CD1c-positive myeloid dendritic cell (primary cell): ENCODE data around the gene TBC1D14.

Experiments used
- DNase-seq: peaks from one replicate; pipeline ENCODE4 v3.0.0-alpha.2; 2016; ENCODE audit errors: extremely low spot score

TBC1D14 gene

DNA sequence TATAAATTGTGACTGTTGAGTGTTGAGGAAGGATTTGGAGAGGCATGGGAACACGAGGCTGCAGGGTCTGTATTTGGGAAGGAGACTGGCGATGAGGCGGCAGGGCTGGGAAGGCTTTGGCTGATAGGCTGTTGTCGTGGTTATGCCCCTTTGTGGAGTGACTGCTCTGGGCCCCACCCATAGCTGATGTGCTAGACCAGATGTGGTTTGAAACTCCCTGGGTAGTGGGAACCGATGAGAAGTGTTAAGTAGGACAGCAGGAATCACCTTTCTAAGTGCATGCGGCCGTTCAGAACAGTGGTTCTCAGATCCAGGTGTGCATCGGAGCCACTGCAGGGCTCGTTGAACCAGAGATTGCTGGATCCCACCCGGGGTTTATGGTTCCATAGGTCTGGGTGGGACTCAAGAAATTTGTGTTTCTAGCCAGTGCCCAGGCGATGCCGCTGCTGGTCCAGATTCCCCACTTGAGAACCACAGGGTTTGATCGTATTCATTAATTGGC is 42.3 kb downstream of the TBC1D14 start:
- DNase-seq: no peak

DNA sequence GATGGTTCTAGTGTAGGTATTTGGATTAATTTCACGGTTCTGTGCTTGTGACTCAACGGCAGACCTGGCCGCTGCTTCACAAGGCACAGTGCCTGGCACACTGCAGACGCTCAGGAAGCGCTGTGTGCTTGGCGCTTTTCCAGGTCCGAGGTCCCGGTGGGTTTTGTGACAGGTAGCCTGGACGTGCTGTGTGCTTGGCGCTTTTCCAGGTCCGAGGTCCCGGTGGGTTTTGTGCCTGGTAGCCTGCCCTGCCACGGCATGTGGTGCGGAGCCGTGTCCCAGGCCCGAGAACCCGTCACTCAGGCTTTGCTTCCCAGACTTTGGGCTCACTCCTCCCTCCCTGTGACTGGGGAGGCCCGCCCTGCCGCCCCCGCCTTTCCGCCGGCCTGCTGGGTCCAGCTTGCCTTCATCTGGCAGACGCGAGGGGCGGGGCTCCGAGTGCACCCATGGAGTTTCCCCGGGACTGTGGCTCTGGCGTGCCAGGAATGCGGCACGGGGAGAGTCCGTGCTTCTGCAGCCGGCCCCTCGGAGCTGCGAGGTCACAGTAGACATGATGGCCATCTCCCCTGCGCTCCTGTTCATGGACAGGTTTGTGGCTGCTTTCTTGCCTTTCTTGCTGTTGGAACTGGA is 44.2 kb downstream of the TBC1D14 start:
- DNase-seq: no peak

DNA sequence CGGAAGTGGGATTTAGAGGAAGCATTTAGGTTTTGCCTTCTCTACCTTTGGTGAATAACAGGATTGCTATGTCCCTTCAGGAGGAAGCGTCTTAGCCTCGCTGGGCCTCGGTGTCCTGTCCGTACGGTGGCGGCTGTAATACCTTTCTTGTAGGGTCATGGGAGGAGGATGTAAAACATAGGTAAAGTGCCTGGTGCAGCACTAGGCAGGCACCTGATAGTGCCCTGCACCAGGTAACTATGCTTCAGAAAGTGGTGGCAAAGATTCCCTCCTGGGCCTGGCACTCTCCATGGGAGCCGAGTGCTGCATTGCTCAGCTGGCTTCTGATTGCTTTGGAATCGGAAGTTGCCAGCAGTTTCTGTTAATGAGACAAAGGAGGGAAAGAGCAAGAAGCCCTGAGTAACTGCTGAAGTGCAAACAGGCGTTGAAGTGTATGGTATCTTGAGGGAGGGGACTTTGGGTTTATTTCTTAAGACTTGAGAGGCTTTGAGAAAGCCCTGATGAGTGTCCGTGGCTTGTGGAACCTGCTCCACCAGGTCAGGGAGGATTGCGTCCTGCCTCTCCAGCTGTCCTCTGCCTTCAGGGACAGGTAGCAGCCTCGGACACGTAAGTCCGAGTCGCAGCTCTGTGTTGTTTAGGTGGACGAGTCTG is 45.8 kb downstream of the TBC1D14 start:
- DNase-seq: no peak

DNA sequence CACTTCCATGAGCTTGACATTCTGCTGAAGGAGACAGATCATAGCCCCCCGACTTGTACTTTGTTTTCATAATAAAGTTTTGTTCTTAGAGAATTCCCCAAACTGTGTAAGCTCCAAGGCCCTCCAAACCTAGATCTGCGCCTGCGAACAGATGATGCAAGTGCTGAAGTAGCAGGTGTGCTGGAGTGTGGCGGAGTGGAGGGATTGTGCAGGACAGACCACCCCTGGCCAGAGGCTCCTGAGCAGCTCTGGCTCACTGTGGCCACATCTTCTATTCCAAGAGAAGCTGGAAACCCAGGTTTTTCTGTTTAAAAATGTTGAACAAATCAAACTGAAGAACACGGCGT is 46.4 kb downstream of the TBC1D14 start:
- no peak for DNase-seq

DNA sequence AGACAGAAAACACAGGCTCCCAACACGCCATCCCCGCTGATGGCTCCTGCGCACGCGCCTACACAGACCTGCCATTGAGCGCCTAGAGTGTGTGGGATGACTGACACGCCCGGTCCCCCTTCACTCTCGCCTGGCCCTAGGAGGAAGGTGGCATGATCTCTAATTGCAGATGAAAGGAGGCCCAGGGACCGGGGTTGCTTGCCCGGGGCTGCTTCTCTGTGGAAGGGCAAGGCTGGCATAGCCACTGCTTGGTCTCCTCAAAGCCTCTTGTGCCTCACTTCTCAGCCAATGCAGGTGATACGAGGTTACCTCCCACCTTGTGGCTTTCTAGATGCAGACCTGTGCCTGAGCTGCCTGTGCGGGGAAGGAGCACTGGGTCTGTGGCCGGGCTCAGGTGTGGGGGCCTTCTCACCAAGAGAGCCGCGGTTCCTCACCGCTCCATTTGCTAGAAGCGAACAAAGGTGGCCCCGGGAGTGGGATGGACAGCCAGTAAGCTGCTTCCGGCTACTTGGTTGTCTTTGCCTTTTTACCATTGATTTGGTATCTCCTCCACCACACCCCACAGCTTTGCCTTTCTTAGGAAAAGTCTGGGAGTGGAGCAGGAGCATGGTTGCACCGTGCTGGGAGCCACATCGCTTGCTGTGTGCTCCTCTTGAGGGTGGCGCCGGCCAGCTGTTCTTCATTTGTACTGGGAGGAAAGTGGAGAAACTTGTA is 47.0 kb downstream of the TBC1D14 start:
- DNase-seq: no peak

DNA sequence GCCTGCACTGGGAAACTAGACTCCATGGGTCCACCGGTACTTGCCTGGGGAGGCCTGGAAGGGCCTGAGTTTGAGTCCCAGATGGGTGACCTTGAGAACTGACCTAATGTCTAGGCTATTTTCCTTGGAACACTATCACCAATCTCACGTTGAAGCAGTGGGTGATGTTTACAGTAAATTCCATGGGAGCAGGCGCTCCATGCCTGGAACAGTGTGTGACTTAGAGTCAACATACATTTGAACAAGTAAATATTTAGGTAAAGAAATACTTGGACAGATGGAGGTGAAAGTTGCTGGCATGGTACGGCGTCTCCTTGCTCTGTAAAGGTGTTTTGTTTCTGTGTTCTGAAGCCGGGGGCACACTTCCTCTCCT is 47.5 kb downstream of the TBC1D14 start:
- no peak for DNase-seq

DNA sequence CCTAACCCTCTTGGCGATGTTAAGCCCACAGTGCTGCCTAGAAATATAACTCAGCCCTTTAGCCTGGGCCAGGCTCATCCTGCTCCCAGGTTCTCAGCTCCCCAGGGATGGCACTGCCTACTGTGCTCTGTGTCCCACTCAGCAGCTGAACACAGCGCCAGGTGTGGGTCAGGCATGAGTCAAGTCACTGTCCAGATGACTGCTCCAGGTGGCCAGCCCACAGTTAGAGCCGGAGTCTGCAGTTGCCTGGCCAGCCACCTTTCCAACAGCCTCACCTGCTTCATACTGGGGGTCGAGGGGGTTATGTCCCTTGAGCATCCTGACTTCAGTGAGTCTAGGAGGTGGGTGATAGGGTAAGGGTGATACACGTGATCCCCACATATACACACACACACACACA is 48.4 kb downstream of the TBC1D14 start:
- DNase-seq: no peak

DNA sequence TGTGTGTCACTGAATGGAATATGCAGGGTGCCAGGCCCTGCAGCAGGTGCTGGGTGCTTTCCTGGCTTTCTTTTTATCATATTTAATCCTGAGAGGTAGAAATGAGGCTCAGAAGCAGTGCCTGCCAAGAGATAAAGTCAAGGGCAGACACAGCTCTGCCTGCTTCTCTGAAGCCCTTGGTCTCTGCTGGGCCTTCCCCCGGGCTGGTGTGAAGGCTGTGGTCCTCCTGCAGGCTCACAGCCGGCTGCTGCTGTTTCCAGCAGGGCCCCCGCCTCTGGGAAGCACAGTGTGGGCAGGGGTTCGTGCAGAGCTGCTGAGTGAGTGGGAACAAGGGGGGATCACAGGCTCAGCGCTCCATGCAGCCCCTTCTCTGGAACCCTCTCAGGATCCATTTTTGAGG is 49.6 kb downstream of the TBC1D14 start:
- DNase-seq: no peak

DNA sequence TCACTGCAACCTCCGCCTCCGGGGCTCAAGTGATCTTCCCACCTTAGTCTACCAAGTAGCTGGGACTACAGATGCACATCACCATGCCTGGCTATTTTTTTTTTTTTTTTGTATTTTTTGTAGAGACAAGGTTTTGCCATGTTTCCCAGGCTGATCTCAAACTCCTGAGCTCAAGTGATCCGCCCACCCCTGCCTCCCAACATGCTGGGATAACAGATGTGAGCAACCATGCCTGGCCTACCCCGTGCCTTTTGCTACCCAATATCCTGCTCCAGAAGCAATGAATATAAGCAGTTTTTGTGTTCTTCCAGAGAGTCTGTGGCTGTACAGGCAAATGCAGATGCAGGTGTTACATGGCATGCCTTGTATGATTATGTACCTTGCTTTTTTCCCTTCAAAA is 50.5 kb downstream of the TBC1D14 start:
- DNase-seq: no peak

DNA sequence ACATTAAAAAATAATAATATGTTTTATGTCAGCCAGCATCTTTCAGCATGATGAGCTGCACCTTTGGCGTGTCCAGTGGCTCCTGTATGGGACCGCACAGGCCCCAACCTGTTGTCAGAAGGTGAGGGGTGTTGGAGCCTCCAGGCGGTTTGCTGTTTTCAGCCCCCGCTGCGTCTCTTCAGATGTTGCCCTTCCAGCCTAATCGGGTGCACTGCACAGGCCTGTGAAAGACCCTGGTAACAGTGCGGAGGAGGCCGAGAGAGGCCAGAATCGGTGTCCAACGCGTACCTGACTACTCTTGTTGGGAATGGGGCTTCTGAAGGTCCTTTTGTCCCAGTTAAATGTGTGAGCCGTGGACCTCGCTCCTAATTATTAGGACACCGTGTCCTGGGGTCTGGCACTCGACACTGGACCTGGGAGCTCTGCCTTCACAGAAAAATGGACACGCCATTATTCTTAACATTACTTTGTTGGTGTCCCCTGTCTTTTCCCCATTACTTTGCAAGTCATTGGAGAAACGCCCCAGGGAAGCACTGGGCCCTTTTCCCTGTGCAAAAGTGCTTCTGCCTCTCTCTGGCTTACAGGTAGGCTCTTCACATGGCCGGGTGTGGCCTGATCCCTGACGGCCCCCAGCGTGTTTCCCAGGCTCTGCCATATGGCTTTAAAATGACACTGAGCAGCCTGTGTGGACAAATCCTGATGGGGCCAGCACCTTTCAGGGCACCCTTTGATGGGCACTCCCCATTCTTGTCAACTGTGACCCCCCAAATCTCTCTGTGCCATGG is 51.2 kb downstream of the TBC1D14 start:
- DNase-seq: no peak

DNA sequence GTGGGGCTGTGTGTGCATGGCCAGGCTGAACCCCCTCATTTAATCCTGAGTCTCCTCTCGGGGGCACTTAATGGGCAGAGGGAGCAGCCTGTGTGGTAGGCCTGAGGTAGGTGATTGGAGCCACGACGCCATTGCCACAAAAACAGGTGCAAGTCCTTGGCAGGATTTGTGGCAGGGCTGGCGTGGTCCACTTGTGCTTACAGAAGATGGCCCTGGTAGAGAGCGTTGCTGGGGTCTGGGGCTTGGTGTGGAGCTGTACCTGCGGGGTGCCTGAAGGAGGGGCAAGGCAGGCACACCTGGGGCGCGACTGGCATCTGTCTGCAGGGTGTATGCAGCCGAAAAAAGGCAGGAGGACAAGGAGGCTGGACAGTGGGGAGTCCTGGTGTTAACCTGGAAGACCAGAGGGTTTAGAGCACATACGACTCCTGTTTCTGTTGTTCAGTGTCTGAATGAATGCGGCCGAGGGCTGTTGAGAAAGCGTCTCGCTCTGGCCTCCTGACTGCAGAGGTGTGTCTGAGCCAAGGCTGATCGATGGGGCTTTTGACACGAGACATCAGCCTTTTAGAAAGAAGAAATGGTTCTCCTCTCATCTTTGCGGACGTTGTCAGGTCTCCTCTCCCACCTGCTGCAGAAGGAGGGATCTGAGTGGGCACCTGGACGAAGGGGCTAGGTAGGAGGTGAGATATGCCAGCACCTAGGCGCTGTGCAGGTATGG is 52.0 kb downstream of the TBC1D14 start:
- DNase-seq: no peak

DNA sequence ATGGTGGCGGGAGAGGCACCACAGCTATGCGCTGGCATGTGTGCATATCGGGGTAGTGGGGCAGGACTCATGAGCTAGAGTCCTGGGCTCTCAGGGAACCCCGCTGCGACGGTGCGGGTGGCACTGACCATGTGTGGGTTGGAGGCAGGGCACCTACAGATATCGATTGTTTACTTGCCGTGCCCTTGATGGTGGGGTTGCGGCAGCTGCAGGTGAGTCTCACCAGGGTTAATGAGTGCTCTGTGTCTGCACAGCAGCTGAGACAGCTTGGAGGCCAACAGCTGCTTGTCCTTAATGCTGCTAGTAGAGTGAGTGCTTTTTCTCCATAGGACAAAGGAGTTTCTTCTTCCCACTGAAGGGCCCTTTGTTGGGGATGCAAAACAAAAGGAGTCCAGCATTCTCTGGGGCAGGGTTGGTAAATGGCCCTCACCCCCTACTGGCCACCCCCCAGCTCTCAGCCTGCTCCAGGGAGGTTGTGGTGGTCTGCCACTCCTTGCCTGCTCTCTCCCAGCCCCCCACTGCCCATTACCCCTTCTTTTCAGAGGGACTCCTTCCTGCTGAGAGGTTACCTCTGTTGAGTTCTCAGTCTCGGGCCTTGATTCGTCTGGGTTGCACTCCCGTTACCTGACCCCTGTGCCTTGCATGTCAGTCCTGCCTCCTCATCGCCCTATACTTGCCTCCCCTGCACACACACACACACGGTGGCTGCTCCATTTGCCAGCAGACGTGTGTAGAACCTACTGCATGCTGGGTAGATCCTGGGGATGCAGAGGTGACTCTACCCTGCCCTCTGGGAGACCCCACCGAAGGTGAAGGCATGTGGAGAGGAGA is 52.8 kb downstream of the TBC1D14 start:
- no peak for DNase-seq

DNA sequence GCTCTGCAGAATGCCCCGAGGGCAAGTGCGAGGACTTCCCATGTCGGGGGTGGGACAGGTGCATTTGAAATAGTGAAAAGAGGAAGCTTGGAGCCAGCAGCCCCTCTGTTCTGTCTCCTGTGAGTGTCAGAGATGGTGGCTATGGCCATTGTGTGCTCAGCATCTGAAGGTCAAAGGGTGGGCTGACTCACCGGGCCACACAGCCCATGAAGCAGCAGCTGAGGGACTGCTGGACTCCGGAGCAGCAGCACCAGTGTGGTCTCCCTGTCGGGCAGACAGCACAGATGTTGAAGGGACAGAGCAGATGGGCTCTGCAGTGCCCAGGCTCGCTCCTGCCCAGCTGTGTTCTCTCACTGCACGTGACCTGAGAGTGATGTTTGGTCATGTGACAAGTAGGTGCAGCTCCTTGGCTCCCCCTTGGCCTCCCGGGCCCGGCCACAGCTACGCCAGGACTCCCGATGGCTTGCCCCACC is 53.5 kb downstream of the TBC1D14 start:
- no peak for DNase-seq

DNA sequence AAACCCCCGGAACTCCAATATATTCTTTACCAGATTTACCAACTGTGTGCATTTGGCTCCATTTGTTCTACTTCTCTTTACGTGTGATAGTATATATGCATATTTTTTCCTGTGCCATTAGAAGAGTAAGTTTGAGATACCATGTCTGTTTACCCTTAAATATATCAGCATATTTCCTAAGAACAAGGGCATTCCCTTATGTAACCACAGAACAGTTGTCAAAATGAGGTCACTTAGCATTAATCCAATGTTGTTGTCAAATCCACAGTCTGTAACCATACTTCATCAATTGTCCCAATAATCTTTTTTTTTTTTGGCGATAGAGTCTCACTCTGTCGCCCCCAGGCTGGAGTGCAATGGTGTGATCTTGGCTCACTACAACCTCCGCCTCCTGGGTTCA is 55.2 kb downstream of the TBC1D14 start:
- no peak for DNase-seq

DNA sequence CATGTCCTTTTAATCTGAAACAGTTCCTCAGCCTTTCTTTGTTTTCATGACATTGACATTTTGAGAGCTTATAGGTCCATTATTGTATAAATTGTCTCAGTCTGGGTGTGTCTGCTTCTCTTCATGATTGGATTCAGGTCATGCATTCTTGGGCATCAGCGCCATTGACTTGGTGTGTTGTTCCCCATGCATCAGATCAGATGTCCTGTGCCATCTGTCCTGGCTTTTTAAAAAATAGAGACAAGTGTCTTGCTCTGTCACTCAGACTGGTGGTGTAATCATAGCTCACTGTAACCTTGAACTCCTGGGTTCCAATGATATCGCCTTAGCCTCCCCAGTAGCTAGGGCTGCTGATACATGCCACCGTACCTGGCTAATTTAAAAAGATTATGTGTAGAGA is 55.7 kb downstream of the TBC1D14 start:
- DNase-seq: no peak

DNA sequence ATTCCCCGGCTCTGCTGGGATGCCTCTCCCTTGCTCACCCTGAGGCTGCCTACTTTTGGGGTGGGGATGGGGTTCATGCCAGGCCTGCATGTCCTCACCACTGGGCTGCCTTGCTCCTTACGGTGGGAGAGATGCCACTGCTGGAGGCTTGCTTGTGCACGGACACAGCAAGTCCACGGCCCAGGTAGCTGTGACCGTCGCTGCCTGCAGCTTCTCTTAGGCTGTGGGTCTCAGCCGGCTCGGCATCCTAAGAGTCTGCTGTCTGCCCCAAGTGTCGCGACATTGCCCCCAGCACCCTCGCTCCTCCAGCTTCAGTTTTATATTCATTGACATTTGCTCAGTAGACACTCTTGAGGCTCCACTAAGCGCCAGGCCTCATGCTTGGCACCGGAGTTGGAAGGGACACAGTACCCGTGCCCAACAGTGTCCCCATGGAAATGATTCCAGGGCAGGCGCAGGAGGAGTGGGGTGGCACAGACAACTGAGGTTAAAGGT is 58.3 kb downstream of the TBC1D14 start:
- no peak for DNase-seq

DNA sequence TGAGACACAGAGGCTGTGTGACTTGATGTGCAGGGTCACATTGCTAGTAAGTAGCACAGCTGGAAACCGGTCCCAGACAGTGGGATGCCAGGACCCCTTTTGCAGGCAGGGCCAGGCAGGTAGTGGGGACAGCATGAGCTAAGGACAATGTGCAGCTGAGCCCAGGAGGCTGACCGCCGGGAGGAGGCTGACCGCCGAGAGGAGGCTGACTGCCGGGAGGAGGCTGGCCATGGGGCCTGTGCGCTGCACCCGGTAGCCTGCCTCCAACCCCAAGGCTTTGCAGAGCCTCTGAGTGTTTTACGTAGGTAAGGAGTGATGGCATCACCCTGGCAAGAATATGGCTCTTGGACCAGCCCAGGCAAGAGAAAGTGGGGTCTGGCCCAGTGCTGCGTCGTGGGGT is 58.9 kb downstream of the TBC1D14 start:
- DNase-seq: no peak

DNA sequence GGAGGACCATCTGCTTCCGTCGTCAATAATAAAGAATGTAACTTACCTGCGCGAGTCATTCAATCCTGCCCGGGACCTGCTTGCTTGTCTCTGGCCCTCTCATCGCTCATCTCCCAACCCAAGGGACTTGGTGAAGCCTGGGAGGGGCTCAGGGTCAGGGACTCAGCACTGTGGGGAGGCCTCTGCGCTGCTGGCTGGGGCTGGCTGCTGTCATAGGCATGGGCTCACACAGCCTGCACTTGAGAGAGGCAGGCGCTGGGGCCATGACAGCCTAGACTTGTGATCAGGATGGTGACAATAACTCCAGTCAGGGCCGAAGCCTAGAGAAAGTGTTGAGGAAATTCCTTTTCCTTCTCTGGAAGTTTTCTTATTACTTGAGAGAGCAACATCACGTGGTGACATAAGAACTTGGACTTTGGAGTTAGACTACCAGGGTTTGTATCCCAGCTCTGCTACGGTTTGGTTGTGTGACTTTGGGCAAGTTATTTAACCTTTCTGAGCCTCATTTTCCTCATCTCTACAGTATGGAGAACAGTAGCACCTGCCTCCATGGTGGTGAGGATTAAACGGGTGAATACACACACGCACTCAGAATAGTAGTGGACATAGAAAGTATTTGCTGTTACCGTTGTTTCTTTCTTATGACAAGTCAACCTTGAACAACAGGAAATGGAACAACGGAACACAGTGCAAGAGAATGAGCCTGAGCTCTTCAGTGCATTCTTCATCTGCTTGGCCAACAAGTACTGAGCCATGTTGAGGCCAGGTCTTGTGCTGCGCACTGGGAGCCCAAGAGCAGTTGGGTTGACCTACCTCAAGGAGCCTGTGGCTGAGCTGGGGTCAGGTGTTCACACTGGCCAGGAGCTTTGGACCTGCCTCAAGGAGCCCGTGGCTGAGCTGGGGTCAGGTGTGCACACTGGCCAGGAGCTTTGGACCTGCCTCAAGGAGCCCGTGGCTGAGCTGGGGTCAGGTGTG is 60.5 kb downstream of the TBC1D14 start:
- DNase-seq: no peak
